Activated CD4-positive, alpha-beta memory T cell treated with anti-CD3 and anti-CD28 coated beads for 36 hours (primary cell): Measurements from ENCODE around the gene PPFIBP2. TPM values are rescaled to one million over a fixed set of nuclear protein-coding genes. Genes with fewer than 3 reads are reported as not detected.

Source experiments
- CTCF ChIA-PET: fragments of 350-600 bp; sonication (Branson Sonifier 250); formaldehyde crosslinking; loops from one replicate; lab custom pipeline; 2021; ENCODE audit warnings: antibody characterized with exemption, inconsistent platforms; lab: Charles Lee
- POLR2A ChIA-PET: fragments of 350-600 bp; sonication (Branson Sonifier 250); formaldehyde crosslinking; loops from one replicate; lab custom pipeline; 2021; ENCODE audit warnings: antibody characterized with exemption; lab: Charles Lee
- DNase-seq: peaks from one replicate; pipeline ENCODE4 v3.0.0-alpha.2; 2020
- H3K27ac Mint-ChIP-seq: one replicate; pipeline ENCODE4 v1.8.0; 2021; ENCODE audit warnings: mixed read lengths
- H3K27me3 Mint-ChIP-seq: one replicate; pipeline ENCODE4 v1.8.0; 2021; ENCODE audit warnings: mixed read lengths
- H3K36me3 Mint-ChIP-seq: one replicate; pipeline ENCODE4 v1.8.0; 2021; ENCODE audit warnings: mixed read lengths
- H3K4me1 Mint-ChIP-seq: one replicate; pipeline ENCODE4 v1.8.0; 2021; ENCODE audit warnings: low read depth, mixed read lengths
- H3K4me3 Mint-ChIP-seq: one replicate; pipeline ENCODE4 v1.8.0; 2021; ENCODE audit warnings: mild to moderate bottlenecking, mixed read lengths
- H3K9me3 Mint-ChIP-seq: one replicate; pipeline ENCODE4 v1.8.0; 2021; ENCODE audit warnings: mixed read lengths
- intact Hi-C: fragments of 100-400 bp; cut with micrococcal nuclease; formaldehyde crosslinking; loops from one replicate; pipeline ENCODE4 v1.15.1; 2023
- total RNA-seq, 2 experiments: library from RNA; stranded (reverse); gene quantifications; one replicate each; pipeline ENCODE4 v1.2.3, GENCODE V29; 2021

PPFIBP2 gene
- total RNA-seq, 2 experiments from 2014 or later = 8.8 to 9.2 TPM

GRCh38 chr11:7671347-7672215 lies 157.8 kb downstream of the PPFIBP2 start:
- peaks cover 29% of the 10 kb centered on the region for H3K27me3 Mint-ChIP-seq
- intact Hi-C loops = loop anchor here (5.0 to 10.0 kb wide), 3 partner anchors 924 to 1987 kb away; partner anchors contain the start of genes TAF10, TPP1, TRIM22 and TRIM5
- ChIA-PET CTCF (interaction anchor here (1.3 to 1.4 kb wide), 3 partner anchors 21 to 158 kb away, joined by 3 to 4 read pairs (median 3); partner anchors contain the start of gene PPFIBP2), POLR2A (no interaction called here)
- DNase-seq = peak; percentile 73
- no peak overlapping the region for H3K4me3 Mint-ChIP-seq
- H3K4me1 Mint-ChIP-seq = peaks cover 25% of the 10 kb centered on the region
- no peaks in the 10 kb centered on the region for H3K36me3 Mint-ChIP-seq
- H3K9me3 Mint-ChIP-seq = no peaks in the 10 kb centered on the region
- no peak overlapping the region for H3K27ac Mint-ChIP-seq

GRCh38 chr11:7672276-7672959 lies 158.6 kb downstream of the PPFIBP2 start:
- intact Hi-C loops = loop anchor here (5.0 to 10.0 kb wide), 3 partner anchors 925 to 1988 kb away; partner anchors contain the start of genes TAF10, TPP1, TRIM22 and TRIM5
- Mint-ChIP-seq H3K27ac (no peak overlapping the region), H3K27me3 (peaks cover 31% of the 10 kb centered on the region), H3K9me3 (peaks cover 3% of the 10 kb centered on the region), H3K4me3 (no peak overlapping the region), H3K4me1 (peaks cover 27% of the 10 kb centered on the region), H3K36me3 (no peaks in the 10 kb centered on the region)
- POLR2A ChIA-PET = no interaction called here
- DNase-seq = no peak
- CTCF ChIA-PET = interaction anchor here (1.3 to 2.1 kb wide), 2 partner anchors 15 to 159 kb away, joined by 3 to 7 read pairs; partner anchors contain the start of gene PPFIBP2

GRCh38 chr11:7672960-7673723 lies 159.3 kb downstream of the PPFIBP2 start, which contains the start of gene CYB5R2:
TSS of gene CYB5R2 (minus strand) at chr11:7673500. CDS start at chr11:7672825, 675 bp downstream.
- POLR2A ChIA-PET = no interaction called here
- intact Hi-C loops = loop anchor here (5.0 to 10.0 kb wide), 3 partner anchors 926 to 1988 kb away; partner anchors contain the start of genes TAF10, TPP1, TRIM22 and TRIM5
- Mint-ChIP-seq H3K9me3 (peaks cover 3% of the 10 kb centered on the region), H3K27ac (no peak within 1 kb of the TSS), H3K27me3 (peaks cover 33% of the 10 kb centered on the region), H3K36me3 (no peaks in the 10 kb centered on the region), H3K4me3 (peak within 1 kb of the TSS; percentile 63), H3K4me1 (peaks cover 31% of the 10 kb centered on the region)
- CTCF ChIA-PET = interaction anchor here (1.3 to 2.1 kb wide), 2 partner anchors 14 to 159 kb away, joined by 3 to 7 read pairs; partner anchors contain the start of gene PPFIBP2
- peak; percentile 38 for DNase-seq

- ChIA-PET CTCF (interaction anchor here (2.1 kb wide), 1 partner anchor 13 kb away, joined by 7 read pairs; no protein-coding TSS in a partner anchor), POLR2A (no interaction called here)
- DNase-seq = peak; percentile 42
- Mint-ChIP-seq H3K4me1 (peaks cover 31% of the 10 kb centered on the region), H3K27ac (no peak overlapping the region), H3K36me3 (no peaks in the 10 kb centered on the region), H3K4me3 (peak overlapping the region; percentile 63), H3K9me3 (peaks cover 3% of the 10 kb centered on the region), H3K27me3 (peaks cover 33% of the 10 kb centered on the region)
- intact Hi-C loops = loop anchor here (5.0 to 10.0 kb wide), 3 partner anchors 927 to 1989 kb away; partner anchors contain the start of genes TAF10, TPP1, TRIM22 and TRIM5
Measured at GRCh38 chr11:7673724-7674434, 160.1 kb downstream of the PPFIBP2 start.

- H3K9me3 Mint-ChIP-seq = peaks cover 3% of the 10 kb centered on the region
- peaks cover 33% of the 10 kb centered on the region for H3K27me3 Mint-ChIP-seq
- intact Hi-C loops = loop anchor here (10.0 kb wide), 2 partner anchors 1061 to 1991 kb away; partner anchors contain the start of genes TAF10, TPP1, TRIM22 and TRIM5
- DNase-seq = no peak
- H3K27ac Mint-ChIP-seq = no peak overlapping the region
- no peak overlapping the region for H3K4me3 Mint-ChIP-seq
- H3K36me3 Mint-ChIP-seq = no peaks in the 10 kb centered on the region
- ChIA-PET POLR2A (no interaction called here), CTCF (interaction anchor here (1.0 to 1.2 kb wide), 2 partner anchors 11 to 12 kb away, joined by 3 to 4 read pairs; no protein-coding TSS in a partner anchor)
- H3K4me1 Mint-ChIP-seq = peaks cover 31% of the 10 kb centered on the region
Measured at GRCh38 chr11:7675631-7676030, 161.8 kb downstream of the PPFIBP2 start.

- Mint-ChIP-seq H3K9me3 (peaks cover 3% of the 10 kb centered on the region), H3K36me3 (no peaks in the 10 kb centered on the region), H3K4me3 (no peak overlapping the region), H3K27ac (no peak overlapping the region), H3K4me1 (peaks cover 20% of the 10 kb centered on the region), H3K27me3 (peaks cover 36% of the 10 kb centered on the region)
- no peak for DNase-seq
- intact Hi-C loops = loop anchor here (10.0 kb wide), 2 partner anchors 1062 to 1992 kb away; partner anchors contain the start of genes TAF10, TPP1, TRIM22 and TRIM5
- ChIA-PET CTCF (interaction anchor here (0.7 to 1.3 kb wide), 4 partner anchors 10 to 579 kb away, joined by 3 to 5 read pairs (median 3); no protein-coding TSS in a partner anchor), POLR2A (no interaction called here)
Measured at GRCh38 chr11:7677071-7677470, 163.3 kb downstream of the PPFIBP2 start.

- Mint-ChIP-seq H3K36me3 (no peaks in the 10 kb centered on the region), H3K27ac (no peak overlapping the region), H3K4me1 (peaks cover 13% of the 10 kb centered on the region), H3K9me3 (peaks cover 3% of the 10 kb centered on the region), H3K4me3 (no peak overlapping the region), H3K27me3 (peaks cover 30% of the 10 kb centered on the region)
- ChIA-PET POLR2A (no interaction called here), CTCF (interaction anchor here (0.7 to 1.2 kb wide), 4 partner anchors 9 to 106 kb away, joined by 3 to 5 read pairs (median 3); no protein-coding TSS in a partner anchor)
- DNase-seq = no peak
- intact Hi-C loops = loop anchor here (10.0 kb wide), 2 partner anchors 1063 to 1993 kb away; partner anchors contain the start of genes TAF10, TPP1, TRIM22 and TRIM5
Measured at GRCh38 chr11:7677796-7678201, 164.0 kb downstream of the PPFIBP2 start.

GRCh38 chr11:7683571-7683970 lies 169.8 kb downstream of the PPFIBP2 start:
- ChIA-PET POLR2A (no interaction called here), CTCF (no interaction called here)
- no peaks in the 10 kb centered on the region for H3K4me1 Mint-ChIP-seq
- no peak overlapping the region for H3K4me3 Mint-ChIP-seq
- no peaks in the 10 kb centered on the region for H3K36me3 Mint-ChIP-seq
- H3K27me3 Mint-ChIP-seq = peaks cover 13% of the 10 kb centered on the region
- intact Hi-C loops = no loop called here
- no peak overlapping the region for H3K27ac Mint-ChIP-seq
- H3K9me3 Mint-ChIP-seq = no peaks in the 10 kb centered on the region
- DNase-seq = no peak

- CTCF ChIA-PET = interaction anchor here (0.7 to 2.2 kb wide), 10 partner anchors 9 to 818 kb away, joined by 3 to 7 read pairs (median 5); partner anchors contain the start of genes CYB5R2 and PPFIBP2
- no peak for DNase-seq
- H3K4me1 Mint-ChIP-seq = peaks cover 6% of the 10 kb centered on the region
- POLR2A ChIA-PET = no interaction called here
- H3K27me3 Mint-ChIP-seq = peaks cover 27% of the 10 kb centered on the region
- no peaks in the 10 kb centered on the region for H3K9me3 Mint-ChIP-seq
- no peak overlapping the region for H3K4me3 Mint-ChIP-seq
- H3K27ac Mint-ChIP-seq = no peak overlapping the region
- intact Hi-C loops = no loop called here
- no peaks in the 10 kb centered on the region for H3K36me3 Mint-ChIP-seq
Measured at GRCh38 chr11:7686761-7687160, 173.0 kb downstream of the PPFIBP2 start.

- no peak for DNase-seq
- H3K4me3 Mint-ChIP-seq = no peak overlapping the region
- H3K9me3 Mint-ChIP-seq = no peaks in the 10 kb centered on the region
- intact Hi-C loops = no loop called here
- ChIA-PET POLR2A (no interaction called here), CTCF (interaction anchor here (0.7 to 2.2 kb wide), 13 partner anchors 10 to 817 kb away, joined by 3 to 7 read pairs (median 4); partner anchors contain the start of genes CYB5R2 and PPFIBP2)
- H3K27ac Mint-ChIP-seq = no peak overlapping the region
- peaks cover 8% of the 10 kb centered on the region for H3K4me1 Mint-ChIP-seq
- peaks cover 31% of the 10 kb centered on the region for H3K27me3 Mint-ChIP-seq
- H3K36me3 Mint-ChIP-seq = no peaks in the 10 kb centered on the region
Measured at GRCh38 chr11:7687386-7687785, 173.6 kb downstream of the PPFIBP2 start.
